Liver (tissue), 9 donors: Measurements from ENCODE around the gene TFDP1. TPM values are rescaled to one million over a fixed set of nuclear protein-coding genes. Genes with fewer than 3 reads are reported as not detected.

Experiments
- DNase-seq: peaks from one replicate; pipeline ENCODE4 v3.0.0-alpha.2; 2017; ENCODE audit warnings: low spot score
- H3K27ac ChIP-seq, 2 donors: one replicate each; pipeline ENCODE4 v1.7.0; 2013; ENCODE audit warnings: inconsistent platforms in 2 of 2, low read length in 2 of 2, control low read depth in 1 of 2, low read depth in 1 of 2, mild to moderate bottlenecking in 1 of 2
- H3K27me3 ChIP-seq, 4 donors: one replicate each; pipeline versions ENCODE4 v1.6.1 to v1.7.0; 2013; ENCODE audit warnings: low read length in 3 of 4, inconsistent platforms in 1 of 4, mild to moderate bottlenecking in 1 of 4, moderate library complexity in 1 of 4; ENCODE audit not compliant: control insufficient read depth in 4 of 4, insufficient read depth in 4 of 4
- H3K36me3 ChIP-seq, 4 donors: one replicate each; pipeline versions ENCODE4 v1.6.1 to v1.7.0; 2013; ENCODE audit warnings: low read length in 3 of 4, mild to moderate bottlenecking in 3 of 4, low read depth in 1 of 4, moderate library complexity in 1 of 4; ENCODE audit not compliant: control insufficient read depth in 4 of 4, insufficient read depth in 3 of 4
- H3K4me1 ChIP-seq, 4 donors: one replicate each; pipeline versions ENCODE4 v1.6.1 to v1.7.0; 2013; ENCODE audit warnings: low read length in 3 of 4, mild to moderate bottlenecking in 3 of 4, moderate library complexity in 1 of 4; ENCODE audit not compliant: control insufficient read depth in 4 of 4, insufficient read depth in 4 of 4
- H3K4me3 ChIP-seq, 3 donors: one replicate each; pipeline versions ENCODE4 v1.6.1 to v1.7.0; 2013; ENCODE audit warnings: low read length in 3 of 3, control low read depth in 1 of 3, low read depth in 1 of 3, mild to moderate bottlenecking in 1 of 3
- H3K9ac ChIP-seq, 2 donors: one replicate each; pipeline ENCODE4 v1.7.0; 2013; ENCODE audit warnings: low read length in 2 of 2, mild to moderate bottlenecking in 2 of 2, moderate library complexity in 2 of 2, control low read depth in 1 of 2, low read depth in 1 of 2
- H3K9me3 ChIP-seq, 4 donors: one replicate each; pipeline versions ENCODE4 v1.6.1 to v1.7.0; 2013; ENCODE audit warnings: low read length in 3 of 4; ENCODE audit not compliant: control insufficient read depth in 4 of 4
- EGR1 ChIP-seq, 2 donors: IDR thresholded peaks; 2 replicates each; pipeline ENCODE4 v1.6.1; 2016 to 2018; ENCODE audit warnings: antibody characterized with exemption in 2 of 2, low read depth in 2 of 2
- FOXA1 ChIP-seq: IDR thresholded peaks from 2 replicates; pipeline ENCODE4 v1.6.1; 2016; ENCODE audit warnings: antibody characterized with exemption
- FOXA2 ChIP-seq: IDR thresholded peaks from 2 replicates; pipeline ENCODE4 v1.6.1; 2016; ENCODE audit warnings: antibody characterized with exemption
- GABPA ChIP-seq, 2 donors: IDR thresholded peaks in 1 of 2; conservative IDR thresholded peaks in 1 of 2; 2 replicates each; pipeline ENCODE4 v1.6.1; 2016; ENCODE audit warnings: antibody characterized with exemption in 2 of 2, mild to moderate bottlenecking in 1 of 2, moderate library complexity in 1 of 2
- HNF4A ChIP-seq, 2 donors: conservative IDR thresholded peaks; 2 replicates each; pipeline ENCODE4 v1.6.1; 2016; ENCODE audit warnings: antibody characterized with exemption in 2 of 2, mild to moderate bottlenecking in 2 of 2
- HNF4G ChIP-seq: IDR thresholded peaks from 2 replicates; pipeline ENCODE4 v1.6.1; 2016; ENCODE audit warnings: antibody characterized with exemption
- JUND ChIP-seq, 2 donors: IDR thresholded peaks; 2 replicates each; pipeline ENCODE4 v1.6.1; 2016; ENCODE audit warnings: antibody characterized with exemption in 2 of 2
- MAX ChIP-seq: IDR thresholded peaks from 2 replicates; pipeline ENCODE4 v1.6.1; 2016; ENCODE audit warnings: antibody characterized with exemption
- NR2F2 ChIP-seq: IDR thresholded peaks from 2 replicates; pipeline ENCODE4 v1.6.1; 2016; ENCODE audit warnings: antibody characterized with exemption
- RAD21 ChIP-seq, 2 donors: IDR thresholded peaks; 2 replicates each; pipeline ENCODE4 v1.6.1; 2016; ENCODE audit warnings: antibody characterized with exemption in 2 of 2, mild to moderate bottlenecking in 2 of 2
- RXRA ChIP-seq, 2 donors: IDR thresholded peaks; 2 replicates each; pipeline ENCODE4 v1.6.1; 2017 to 2018; ENCODE audit warnings: antibody characterized with exemption in 2 of 2, mild to moderate bottlenecking in 1 of 2
- SP1 ChIP-seq: IDR thresholded peaks from 2 replicates; pipeline ENCODE4 v1.6.1; 2018; ENCODE audit warnings: antibody characterized with exemption, mild to moderate bottlenecking
- TAF1 ChIP-seq: conservative IDR thresholded peaks from 2 replicates; pipeline ENCODE4 v1.6.1; 2016; ENCODE audit warnings: antibody characterized with exemption, mild to moderate bottlenecking
- YY1 ChIP-seq: IDR thresholded peaks from 2 replicates; pipeline ENCODE4 v1.6.1; 2016; ENCODE audit warnings: antibody characterized with exemption, mild to moderate bottlenecking
- ZBTB33 ChIP-seq: IDR thresholded peaks from 2 replicates; pipeline ENCODE4 v1.6.1; 2016; ENCODE audit warnings: antibody characterized with exemption
- WGBS: extraction: QIAGEN DNeasy Blood & Tissue Kit; methylation state at CpG from one replicate; pipeline ENCODE4 v1.1.7; 2013; 5-methylcytosine and 5-hydroxymethylcytosine counted together
- polyA plus RNA-seq, 2 donors: library from polyadenylated mRNA; stranded (reverse) in 1 of 2; unstranded in 1 of 2; fragments of 200-250 nt in 1 of 2; fragments of >200 nt in 1 of 2; fragmentation: Nextera tagmentation in 1 of 2; extraction: Ambion mirVana in 1 of 2; gene quantifications; one replicate each; pipeline versions ENCODE4 v1.2.1 to v1.2.3, GENCODE V29; 2013 to 2015
- total RNA-seq, 2 donors: library from RNA; depleted of rRNA; stranded (reverse); fragments of >200 nt; gene quantifications; one replicate each; pipeline ENCODE4 v1.2.3, GENCODE V29; 2014
- TF ChIP-seq, protein P1 (sequence below): IDR thresholded peaks from 2 replicates; pipeline ENCODE4 v1.6.1; 2016; ENCODE audit warnings: antibody characterized with exemption
- TF ChIP-seq, protein P2 (sequence below): IDR thresholded peaks from 2 replicates; pipeline ENCODE4 v1.6.1; 2016; ENCODE audit warnings: antibody characterized with exemption, mild to moderate bottlenecking
- TF ChIP-seq, protein P3 (sequence below): fragments of 150-350 bp; IDR thresholded peaks from 2 replicates; pipeline ENCODE4 v1.5.1; 2017; ENCODE audit warnings: improper control_type of control experiment, low read depth, low read length; ENCODE audit not compliant: missing input control
- donor health status: healthy.
- donor health status: healthy.
- donor health status: healthy.
- donor health status: healthy.
- donor health status: healthy.

TFDP1 gene
- total and polyA plus RNA-seq, 4 donors, result 9.9 to 140 (median 17.8) TPM

- DNase-seq, result no peak
- H3K9ac ChIP-seq, result no peak overlapping the region
- H3K4me3 ChIP-seq, result no peak overlapping the region
- H3K9me3 ChIP-seq, result no peaks in the 10 kb centered on the region
- TF ChIP-seq MAX (no peak), EGR1 (IDR thresholded peaks at IDR 0.05; ENCODE audit: low read depth in 2 of 2) (no peak), FOXA1 (no peak), HNF4G (no peak), GABPA (IDR thresholded peaks at IDR 0.05 in 1 of 2, conservative IDR thresholded peaks at IDR 0.05 in 1 of 2) (no peak), NR2F2 (no peak), HNF4A (conservative IDR thresholded peaks at IDR 0.05) (no peak)
- TF ChIP-seq, protein P1, sequence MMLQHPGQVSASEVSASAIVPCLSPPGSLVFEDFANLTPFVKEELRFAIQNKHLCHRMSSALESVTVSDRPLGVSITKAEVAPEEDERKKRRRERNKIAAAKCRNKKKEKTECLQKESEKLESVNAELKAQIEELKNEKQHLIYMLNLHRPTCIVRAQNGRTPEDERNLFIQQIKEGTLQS, result no peak
- H3K4me1 ChIP-seq, result peaks cover 8 to 15% (median 13%) of the 10 kb centered on the region in 4 donors
- no peak overlapping the region for H3K27ac ChIP-seq
- H3K36me3 ChIP-seq, result no peaks in the 10 kb centered on the region
- H3K27me3 ChIP-seq, result no peaks in the 10 kb centered on the region
- 96% methylated on average over 37 of the region's 37 CpGs for WGBS
Measured at GRCh38 chr13:113651511-113652403, 67.2 kb downstream of the TFDP1 start.

GRCh38 chr13:113652404-113653263, 68.1 kb downstream of the TFDP1 start:
- H3K4me3 ChIP-seq, result no peak overlapping the region
- no peak for DNase-seq
- peaks cover 4 to 6% (median 6%) of the 10 kb centered on the region in 4 donors for H3K4me1 ChIP-seq
- H3K27ac ChIP-seq, result no peak overlapping the region
- no peaks in the 10 kb centered on the region for H3K9me3 ChIP-seq
- no peaks in the 10 kb centered on the region for H3K36me3 ChIP-seq
- H3K9ac ChIP-seq, result no peak overlapping the region
- TF ChIP-seq, protein P1, result no peak
- TF ChIP-seq, protein P2, sequence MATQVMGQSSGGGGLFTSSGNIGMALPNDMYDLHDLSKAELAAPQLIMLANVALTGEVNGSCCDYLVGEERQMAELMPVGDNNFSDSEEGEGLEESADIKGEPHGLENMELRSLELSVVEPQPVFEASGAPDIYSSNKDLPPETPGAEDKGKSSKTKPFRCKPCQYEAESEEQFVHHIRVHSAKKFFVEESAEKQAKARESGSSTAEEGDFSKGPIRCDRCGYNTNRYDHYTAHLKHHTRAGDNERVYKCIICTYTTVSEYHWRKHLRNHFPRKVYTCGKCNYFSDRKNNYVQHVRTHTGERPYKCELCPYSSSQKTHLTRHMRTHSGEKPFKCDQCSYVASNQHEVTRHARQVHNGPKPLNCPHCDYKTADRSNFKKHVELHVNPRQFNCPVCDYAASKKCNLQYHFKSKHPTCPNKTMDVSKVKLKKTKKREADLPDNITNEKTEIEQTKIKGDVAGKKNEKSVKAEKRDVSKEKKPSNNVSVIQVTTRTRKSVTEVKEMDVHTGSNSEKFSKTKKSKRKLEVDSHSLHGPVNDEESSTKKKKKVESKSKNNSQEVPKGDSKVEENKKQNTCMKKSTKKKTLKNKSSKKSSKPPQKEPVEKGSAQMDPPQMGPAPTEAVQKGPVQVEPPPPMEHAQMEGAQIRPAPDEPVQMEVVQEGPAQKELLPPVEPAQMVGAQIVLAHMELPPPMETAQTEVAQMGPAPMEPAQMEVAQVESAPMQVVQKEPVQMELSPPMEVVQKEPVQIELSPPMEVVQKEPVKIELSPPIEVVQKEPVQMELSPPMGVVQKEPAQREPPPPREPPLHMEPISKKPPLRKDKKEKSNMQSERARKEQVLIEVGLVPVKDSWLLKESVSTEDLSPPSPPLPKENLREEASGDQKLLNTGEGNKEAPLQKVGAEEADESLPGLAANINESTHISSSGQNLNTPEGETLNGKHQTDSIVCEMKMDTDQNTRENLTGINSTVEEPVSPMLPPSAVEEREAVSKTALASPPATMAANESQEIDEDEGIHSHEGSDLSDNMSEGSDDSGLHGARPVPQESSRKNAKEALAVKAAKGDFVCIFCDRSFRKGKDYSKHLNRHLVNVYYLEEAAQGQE, result no peak
- no peak for TF ChIP-seq JUND (IDR thresholded peaks at IDR 0.05)
- TF ChIP-seq, protein P3, sequence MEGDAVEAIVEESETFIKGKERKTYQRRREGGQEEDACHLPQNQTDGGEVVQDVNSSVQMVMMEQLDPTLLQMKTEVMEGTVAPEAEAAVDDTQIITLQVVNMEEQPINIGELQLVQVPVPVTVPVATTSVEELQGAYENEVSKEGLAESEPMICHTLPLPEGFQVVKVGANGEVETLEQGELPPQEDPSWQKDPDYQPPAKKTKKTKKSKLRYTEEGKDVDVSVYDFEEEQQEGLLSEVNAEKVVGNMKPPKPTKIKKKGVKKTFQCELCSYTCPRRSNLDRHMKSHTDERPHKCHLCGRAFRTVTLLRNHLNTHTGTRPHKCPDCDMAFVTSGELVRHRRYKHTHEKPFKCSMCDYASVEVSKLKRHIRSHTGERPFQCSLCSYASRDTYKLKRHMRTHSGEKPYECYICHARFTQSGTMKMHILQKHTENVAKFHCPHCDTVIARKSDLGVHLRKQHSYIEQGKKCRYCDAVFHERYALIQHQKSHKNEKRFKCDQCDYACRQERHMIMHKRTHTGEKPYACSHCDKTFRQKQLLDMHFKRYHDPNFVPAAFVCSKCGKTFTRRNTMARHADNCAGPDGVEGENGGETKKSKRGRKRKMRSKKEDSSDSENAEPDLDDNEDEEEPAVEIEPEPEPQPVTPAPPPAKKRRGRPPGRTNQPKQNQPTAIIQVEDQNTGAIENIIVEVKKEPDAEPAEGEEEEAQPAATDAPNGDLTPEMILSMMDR, result no peak
- no peak for TF ChIP-seq HNF4A (conservative IDR thresholded peaks at IDR 0.05)
- TF ChIP-seq RXRA (IDR thresholded peaks at IDR 0.05), result no peak
- TF ChIP-seq RAD21 (IDR thresholded peaks at IDR 0.05), result no peak
- no peak for TF ChIP-seq NR2F2
- TF ChIP-seq FOXA1, result no peak
- TF ChIP-seq HNF4G, result no peak
- no peak for TF ChIP-seq EGR1 (IDR thresholded peaks at IDR 0.05; ENCODE audit: low read depth in 2 of 2)
- no peak for TF ChIP-seq YY1
- no peak for TF ChIP-seq SP1
- TF ChIP-seq ZBTB33, result no peak
- TF ChIP-seq MAX, result no peak
- no peak for TF ChIP-seq GABPA (IDR thresholded peaks at IDR 0.05 in 1 of 2, conservative IDR thresholded peaks at IDR 0.05 in 1 of 2)
- TF ChIP-seq FOXA2, result no peak
- TF ChIP-seq TAF1, result no peak
- H3K27me3 ChIP-seq, result no peaks in the 10 kb centered on the region
- WGBS, result 92% methylated on average over 24 of the region's 24 CpGs
